ENCODE measurements around the gene RNF141.

- TF ChIP-seq SMC3 (conservative IDR thresholded peaks at IDR 0.05; ENCODE audit: poor library complexity) (no peak), CTCF (IDR thresholded peaks at IDR 0.05; ENCODE audit: poor library complexity, severe bottlenecking) (no peak), REST (IDR thresholded peaks at IDR 0.05; ENCODE audit: borderline replicate concordance) (no peak), POLR2AphosphoS5 (IDR thresholded peaks at IDR 0.05) (no peak)
Measured at GRCh38 chr11:10534316-10534715, 6.7 kb downstream of the RNF141 start.

Measured in neural cell (in vitro differentiated cells).